GM21825 (cell line): Measurements from ENCODE around the gene TEX13C.
"Not testable (repeated sequence)": the region's sequence is repeated elsewhere in the genome, so short reads cannot be mapped to it uniquely, and the experiment has no call there.

Source experiments
- ATAC-seq: cut with Tn5 transposase; IDR thresholded peaks from one replicate; pipeline ENCODE4 v1.9.1; 2021; ENCODE audit warnings: mild to moderate bottlenecking, moderate library complexity; ENCODE audit not compliant: unreplicated experiment

Gene TEX13C

GRCh38 chrX:125319646-125320521 lies at the start of gene TEX13C:
TEX13C (plus strand) TSS chrX:125319871; CDS start chrX:125320120, 249 bp downstream.
- ATAC-seq: no peak

GRCh38 chrX:125287282-125287681 lies 32.4 kb upstream of the TEX13C start:
- ATAC-seq: no peak

GRCh38 chrX:125288343-125288742 lies 31.3 kb upstream of the TEX13C start:
- no peak for ATAC-seq

GRCh38 chrX:125289209-125289608 lies 30.5 kb upstream of the TEX13C start:
- ATAC-seq: no peak

- no peak for ATAC-seq
Measured at GRCh38 chrX:125289920-125290319, 29.8 kb upstream of the TEX13C start.

- no peak for ATAC-seq
Measured at GRCh38 chrX:125291124-125291523, 28.5 kb upstream of the TEX13C start.

- peak; percentile 49 for ATAC-seq
Measured at GRCh38 chrX:125293850-125294780, 25.6 kb upstream of the TEX13C start.

- ATAC-seq: peak; percentile 82
Measured at GRCh38 chrX:125295337-125295736, 24.3 kb upstream of the TEX13C start.

- ATAC-seq: no peak
Measured at GRCh38 chrX:125298871-125299270, 20.8 kb upstream of the TEX13C start.

GRCh38 chrX:125306335-125306866 lies 13.3 kb upstream of the TEX13C start:
- ATAC-seq: no peak

- ATAC-seq: no peak
Measured at GRCh38 chrX:125308653-125309052, 11.0 kb upstream of the TEX13C start.

GRCh38 chrX:125319166-125319565 lies 505 bp upstream of the TEX13C start:
- not testable (repeated sequence) for ATAC-seq

- no peak for ATAC-seq
Measured at GRCh38 chrX:125322431-125322830, 2.8 kb downstream of the TEX13C start.

- ATAC-seq: no peak
Measured at GRCh38 chrX:125326599-125326998, 6.9 kb downstream of the TEX13C start.

- no peak for ATAC-seq
Measured at GRCh38 chrX:125327891-125328290, 8.2 kb downstream of the TEX13C start.

- no peak for ATAC-seq
Measured at GRCh38 chrX:125333583-125333982, 13.9 kb downstream of the TEX13C start.

- no peak for ATAC-seq
Measured at GRCh38 chrX:125340490-125340889, 20.8 kb downstream of the TEX13C start.

GRCh38 chrX:125374169-125374568 lies 54.5 kb downstream of the TEX13C start:
- ATAC-seq: no peak
